VCaP (cell line): ENCODE measurements around the gene IL13RA1.
"Not testable (repeated sequence)": the region's sequence is repeated elsewhere in the genome, so short reads cannot be mapped to it uniquely, and the experiment has no call there.

Source experiments
- H3K27ac ChIP-seq: fragments of 450-650 bp; 2 replicates; pipeline ENCODE4 v1.5.1; 2017
- TF ChIP-seq, protein P1 (sequence below): fragments of 450-650 bp; conservative IDR thresholded peaks from 2 replicates; pipeline ENCODE4 v1.5.1; 2017; ENCODE audit warnings: mild to moderate bottlenecking, moderate library complexity

IL13RA1 gene

GRCh38 chrX:118730500-118731247, 3.3 kb downstream of the IL13RA1 start:
- H3K27ac ChIP-seq = no peak overlapping the region
- TF ChIP-seq, protein P1, sequence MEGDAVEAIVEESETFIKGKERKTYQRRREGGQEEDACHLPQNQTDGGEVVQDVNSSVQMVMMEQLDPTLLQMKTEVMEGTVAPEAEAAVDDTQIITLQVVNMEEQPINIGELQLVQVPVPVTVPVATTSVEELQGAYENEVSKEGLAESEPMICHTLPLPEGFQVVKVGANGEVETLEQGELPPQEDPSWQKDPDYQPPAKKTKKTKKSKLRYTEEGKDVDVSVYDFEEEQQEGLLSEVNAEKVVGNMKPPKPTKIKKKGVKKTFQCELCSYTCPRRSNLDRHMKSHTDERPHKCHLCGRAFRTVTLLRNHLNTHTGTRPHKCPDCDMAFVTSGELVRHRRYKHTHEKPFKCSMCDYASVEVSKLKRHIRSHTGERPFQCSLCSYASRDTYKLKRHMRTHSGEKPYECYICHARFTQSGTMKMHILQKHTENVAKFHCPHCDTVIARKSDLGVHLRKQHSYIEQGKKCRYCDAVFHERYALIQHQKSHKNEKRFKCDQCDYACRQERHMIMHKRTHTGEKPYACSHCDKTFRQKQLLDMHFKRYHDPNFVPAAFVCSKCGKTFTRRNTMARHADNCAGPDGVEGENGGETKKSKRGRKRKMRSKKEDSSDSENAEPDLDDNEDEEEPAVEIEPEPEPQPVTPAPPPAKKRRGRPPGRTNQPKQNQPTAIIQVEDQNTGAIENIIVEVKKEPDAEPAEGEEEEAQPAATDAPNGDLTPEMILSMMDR = no peak

DNA sequence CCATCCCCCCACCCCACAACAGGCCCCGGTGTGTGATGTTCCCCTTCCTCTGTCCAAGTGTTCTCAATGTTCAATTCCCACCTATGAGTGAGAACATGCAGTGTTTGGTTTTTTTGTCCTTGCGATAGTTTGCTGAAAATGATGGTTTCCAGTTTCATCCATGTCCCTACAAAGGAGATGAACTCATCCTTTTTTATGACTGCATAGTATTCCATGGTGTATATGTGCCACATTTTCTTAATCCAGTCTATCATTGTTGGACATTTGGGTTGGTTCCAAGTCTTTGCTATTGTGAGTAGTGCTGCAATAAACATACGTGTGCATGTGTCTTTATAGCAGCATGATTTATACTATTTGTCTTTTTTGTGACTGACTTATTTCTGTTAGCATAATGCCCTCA, 5.1 kb downstream of the IL13RA1 start:
- not testable (repeated sequence) for H3K27ac ChIP-seq

DNA sequence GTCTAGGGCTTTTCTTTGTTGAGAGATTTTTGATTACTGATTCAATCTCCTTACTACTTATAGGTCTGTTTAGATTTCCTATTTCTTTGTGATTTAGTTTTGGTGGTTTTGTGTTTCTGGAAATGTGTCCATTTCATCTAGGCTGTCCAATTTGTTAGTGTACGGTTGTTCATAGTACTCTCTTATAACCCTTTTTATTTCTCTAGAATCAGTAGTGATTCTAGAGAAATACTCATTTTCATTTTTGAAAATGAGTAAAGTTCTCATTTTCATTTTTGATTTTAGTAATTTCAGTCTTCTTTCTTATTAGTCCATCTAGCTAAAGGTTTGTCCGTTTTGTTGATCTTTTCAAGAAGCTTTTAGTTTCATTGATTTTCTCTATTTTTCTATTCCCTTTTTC, 7.5 kb downstream of the IL13RA1 start:
- no peak overlapping the region for H3K27ac ChIP-seq
- TF ChIP-seq, protein P1 = no peak

GRCh38 chrX:118736394-118737010, 9.1 kb downstream of the IL13RA1 start:
- no peak overlapping the region for H3K27ac ChIP-seq
- TF ChIP-seq, protein P1 = no peak

- H3K27ac ChIP-seq = no peak overlapping the region
- TF ChIP-seq, protein P1 = no peak
These were observed 12.2 kb downstream of the IL13RA1 start for GRCh38 chrX:118739577-118739976.

DNA sequence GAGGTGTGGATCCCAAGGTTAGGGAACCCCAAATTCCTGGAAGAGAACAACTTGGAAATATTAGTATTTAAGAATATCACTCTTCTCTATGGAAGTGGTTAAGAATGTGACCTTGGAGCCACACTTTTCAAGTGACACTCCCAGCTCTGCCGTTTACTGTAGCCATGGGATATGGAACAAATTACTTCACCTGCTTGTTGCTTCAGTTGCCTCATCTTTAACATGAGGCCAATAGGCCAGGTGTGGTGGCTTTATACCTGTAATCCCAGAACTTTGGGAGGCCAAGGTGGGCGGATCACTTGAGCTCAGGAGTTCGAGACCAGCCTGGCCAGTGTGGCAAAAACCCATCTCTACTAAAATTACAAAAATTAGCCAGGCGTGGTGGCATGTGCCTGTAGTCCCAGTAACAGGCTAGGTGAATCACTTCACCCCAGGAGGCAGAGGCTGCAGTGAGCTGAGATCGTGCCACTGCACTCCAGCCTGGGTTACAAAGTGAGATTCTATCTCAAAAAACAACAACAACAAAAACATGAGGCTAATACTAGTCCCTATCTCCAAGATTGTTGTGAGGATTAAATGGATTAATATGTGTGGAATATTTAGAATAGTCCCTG, 13.0 kb downstream of the IL13RA1 start:
- TF ChIP-seq, protein P1 = no peak

GRCh38 chrX:118742176-118742575, 14.8 kb downstream of the IL13RA1 start:
- TF ChIP-seq, protein P1 = no peak
- no peak overlapping the region for H3K27ac ChIP-seq

More for the DNA sequence above, 13.0 kb downstream of the IL13RA1 start:
- H3K27ac ChIP-seq = no peak overlapping the region

GRCh38 chrX:118745570-118745969, 18.2 kb downstream of the IL13RA1 start:
- TF ChIP-seq, protein P1 = no peak
- H3K27ac ChIP-seq = no peak overlapping the region
